Measurements from ENCODE around the gene GRIP2.

The GRIP2 gene

DNA sequence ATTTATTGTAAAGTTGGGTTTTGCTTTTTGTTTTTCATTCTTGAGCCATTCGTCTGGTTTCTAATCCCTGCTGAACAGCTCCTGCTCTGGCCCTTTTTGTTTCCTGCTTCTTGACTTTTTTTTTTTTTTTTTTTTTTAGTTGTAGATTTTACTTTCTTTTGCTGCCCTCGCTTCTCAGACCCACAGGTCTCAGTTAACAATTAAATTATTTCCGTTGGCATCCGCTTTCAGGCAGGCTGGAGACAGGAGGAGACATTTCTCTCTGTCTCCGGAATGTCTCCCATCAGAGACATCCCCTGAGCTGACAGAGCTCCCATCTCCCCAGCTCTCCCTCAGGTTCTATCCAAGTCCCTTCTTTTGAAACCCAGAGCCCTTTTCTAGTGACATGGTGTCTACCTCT, 69.1 kb downstream of the GRIP2 start:
- TF ChIP-seq, protein P1, sequence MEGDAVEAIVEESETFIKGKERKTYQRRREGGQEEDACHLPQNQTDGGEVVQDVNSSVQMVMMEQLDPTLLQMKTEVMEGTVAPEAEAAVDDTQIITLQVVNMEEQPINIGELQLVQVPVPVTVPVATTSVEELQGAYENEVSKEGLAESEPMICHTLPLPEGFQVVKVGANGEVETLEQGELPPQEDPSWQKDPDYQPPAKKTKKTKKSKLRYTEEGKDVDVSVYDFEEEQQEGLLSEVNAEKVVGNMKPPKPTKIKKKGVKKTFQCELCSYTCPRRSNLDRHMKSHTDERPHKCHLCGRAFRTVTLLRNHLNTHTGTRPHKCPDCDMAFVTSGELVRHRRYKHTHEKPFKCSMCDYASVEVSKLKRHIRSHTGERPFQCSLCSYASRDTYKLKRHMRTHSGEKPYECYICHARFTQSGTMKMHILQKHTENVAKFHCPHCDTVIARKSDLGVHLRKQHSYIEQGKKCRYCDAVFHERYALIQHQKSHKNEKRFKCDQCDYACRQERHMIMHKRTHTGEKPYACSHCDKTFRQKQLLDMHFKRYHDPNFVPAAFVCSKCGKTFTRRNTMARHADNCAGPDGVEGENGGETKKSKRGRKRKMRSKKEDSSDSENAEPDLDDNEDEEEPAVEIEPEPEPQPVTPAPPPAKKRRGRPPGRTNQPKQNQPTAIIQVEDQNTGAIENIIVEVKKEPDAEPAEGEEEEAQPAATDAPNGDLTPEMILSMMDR (IDR thresholded peaks at IDR 0.05; ENCODE audit: low read depth, low read length) = no peak
- H3K4me3 ChIP-seq (replicated peaks in 1 of 2; ENCODE audit: low read depth in 2 of 2, low read length in 2 of 2) = no peak overlapping the region
- DNase-seq (ENCODE audit: low read depth in 2 of 2) = no peak

DNA sequence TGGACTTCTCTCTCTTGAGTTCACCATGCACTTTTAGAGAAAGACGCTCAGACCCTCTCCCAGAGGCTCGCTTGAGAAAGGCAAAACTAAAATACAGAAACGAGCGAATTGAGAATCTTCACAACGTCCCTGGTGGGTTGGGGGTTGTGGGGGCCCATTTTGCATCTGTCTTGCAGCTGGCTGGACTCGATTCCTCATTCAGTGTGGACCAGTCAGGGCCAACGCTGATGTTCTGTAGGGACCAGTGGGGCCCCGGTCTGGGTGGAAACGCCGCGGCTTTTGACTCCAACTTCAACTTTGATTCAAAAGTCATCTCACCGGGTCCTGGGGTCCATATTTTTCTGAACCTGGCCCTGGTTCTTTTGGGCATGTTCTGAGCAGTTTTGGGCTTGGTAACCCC, 69.7 kb downstream of the GRIP2 start:
- TF ChIP-seq, protein P1 (IDR thresholded peaks at IDR 0.05; ENCODE audit: low read depth, low read length) = no peak
- no peak for DNase-seq (ENCODE audit: low read depth in 2 of 2)
- no peak overlapping the region for H3K4me3 ChIP-seq (replicated peaks in 1 of 2; ENCODE audit: low read depth in 2 of 2, low read length in 2 of 2)

DNA sequence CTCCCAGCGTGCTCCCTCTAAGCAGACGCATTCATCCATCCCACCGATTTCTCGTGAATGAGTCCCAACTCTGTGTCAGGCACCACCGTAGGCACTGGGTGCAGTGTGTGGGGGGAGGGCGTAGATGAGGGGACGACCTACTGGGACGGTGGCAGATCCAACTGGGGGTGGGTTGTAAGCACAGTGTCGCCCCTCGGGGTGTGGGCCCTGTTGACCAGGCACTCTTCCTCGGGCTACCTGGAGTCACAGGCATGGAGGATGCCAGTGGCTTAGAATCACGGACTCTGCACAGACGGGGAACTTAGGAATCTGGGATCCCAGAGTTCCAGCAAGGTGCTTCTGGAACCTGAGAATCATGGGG, 71.5 kb downstream of the GRIP2 start:
- TF ChIP-seq, protein P1 (IDR thresholded peaks at IDR 0.05; ENCODE audit: low read depth, low read length) = no peak
- H3K4me3 ChIP-seq (replicated peaks in 1 of 2; ENCODE audit: low read depth in 2 of 2, low read length in 2 of 2) = no peak overlapping the region

DNA sequence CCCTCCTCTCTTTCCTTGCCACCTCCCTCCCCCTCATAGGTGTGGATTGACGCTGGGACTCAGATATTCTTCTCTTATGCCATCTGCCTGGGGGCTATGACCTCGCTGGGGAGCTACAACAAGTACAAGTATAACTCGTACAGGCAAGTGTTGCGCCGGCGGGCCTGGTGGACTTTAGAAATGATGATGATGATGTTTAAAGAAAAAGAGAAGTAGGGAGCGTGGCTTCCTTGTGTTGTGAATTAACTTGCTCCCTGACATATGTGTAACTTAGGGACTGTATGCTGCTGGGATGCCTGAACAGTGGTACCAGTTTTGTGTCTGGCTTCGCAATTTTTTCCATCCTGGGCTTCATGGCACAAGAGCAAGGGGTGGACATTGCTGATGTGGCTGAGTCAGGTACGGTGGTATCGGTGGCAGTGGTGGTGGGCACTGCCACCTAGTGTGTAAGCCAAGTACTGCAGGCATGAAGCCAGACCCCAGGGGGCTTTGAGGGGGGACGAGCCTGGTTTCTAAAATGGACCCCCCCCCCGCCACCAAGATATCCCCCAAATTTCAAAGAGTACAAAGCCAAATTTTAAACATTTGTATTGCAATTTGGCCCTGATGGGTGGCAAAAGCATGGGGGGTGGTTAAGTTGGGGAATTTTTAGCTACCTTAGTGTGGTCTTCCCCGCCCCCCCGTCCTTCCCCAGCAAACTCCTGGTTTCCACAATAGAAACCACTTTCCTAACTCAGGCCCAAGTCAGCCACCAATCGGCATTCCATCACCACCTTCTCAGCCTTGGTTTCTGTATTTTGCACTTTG, 72.1 kb downstream of the GRIP2 start:
- no peak overlapping the region for H3K4me3 ChIP-seq (replicated peaks in 1 of 2; ENCODE audit: low read depth in 2 of 2, low read length in 2 of 2)
- TF ChIP-seq, protein P1 (IDR thresholded peaks at IDR 0.05; ENCODE audit: low read depth, low read length) = peak; percentile 89
- peak; percentile 48 to 54 for DNase-seq (ENCODE audit: low read depth in 2 of 2)

More for the DNA sequence above, 71.5 kb downstream of the GRIP2 start:
- no peak for DNase-seq (ENCODE audit: low read depth in 2 of 2)

DNA sequence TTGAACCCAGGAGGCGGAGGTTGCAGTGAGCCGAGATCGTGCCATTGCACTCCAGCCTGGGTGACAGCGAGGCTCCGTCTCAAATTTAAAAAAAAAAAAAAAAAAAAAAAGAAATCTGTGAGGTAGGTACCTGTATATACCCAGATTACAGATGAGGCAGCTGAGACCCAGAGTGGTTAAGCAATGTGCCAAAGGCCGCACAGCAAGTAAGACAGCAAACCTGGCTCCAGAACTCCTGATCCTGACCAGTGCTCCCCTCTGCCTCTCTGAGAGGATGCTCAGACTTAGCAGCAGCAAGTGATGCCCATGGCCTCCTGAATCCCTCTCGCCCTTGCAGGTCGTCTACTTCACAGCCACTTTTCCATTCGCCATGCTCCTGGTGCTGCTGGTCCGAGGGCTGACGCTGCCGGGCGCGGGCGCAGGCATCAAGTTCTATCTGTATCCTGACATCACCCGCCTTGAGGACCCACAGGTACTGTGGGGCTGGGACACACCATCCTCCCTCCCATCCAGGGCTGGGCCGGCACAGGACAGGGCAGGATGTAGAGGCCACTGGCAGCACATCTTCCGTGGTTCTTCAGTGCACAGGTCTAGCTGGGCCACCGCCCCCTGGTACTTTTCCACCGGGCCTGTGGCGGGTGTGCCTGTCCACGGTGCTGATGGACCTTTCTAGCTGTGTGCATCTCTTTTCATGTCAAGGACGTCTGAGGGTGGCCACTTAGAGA, 73.8 kb downstream of the GRIP2 start:
- TF ChIP-seq, protein P1 (IDR thresholded peaks at IDR 0.05; ENCODE audit: low read depth, low read length) = no peak
- no peak overlapping the region for H3K4me3 ChIP-seq (replicated peaks in 1 of 2; ENCODE audit: low read depth in 2 of 2, low read length in 2 of 2)
- DNase-seq (ENCODE audit: low read depth in 2 of 2) = no peak

DNA sequence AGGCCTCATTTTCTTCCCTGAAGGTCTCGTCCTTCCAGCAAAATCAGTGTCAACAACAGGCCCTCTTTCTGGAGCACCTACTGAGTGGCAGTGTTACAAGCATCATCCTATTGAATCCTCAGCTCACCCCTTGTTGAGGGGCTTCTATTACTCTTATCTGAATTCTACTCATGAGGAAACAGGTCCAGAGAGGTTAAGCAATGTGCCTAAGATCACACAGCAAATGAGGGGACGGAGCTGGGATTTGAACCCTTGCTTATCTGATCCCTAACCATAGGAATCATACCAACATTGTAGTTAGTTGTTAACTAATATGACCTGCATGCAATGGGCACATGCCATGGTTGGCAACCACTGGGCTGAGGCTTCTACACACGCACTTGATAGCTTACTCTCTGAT, 74.7 kb downstream of the GRIP2 start:
- no peak overlapping the region for H3K4me3 ChIP-seq (replicated peaks in 1 of 2; ENCODE audit: low read depth in 2 of 2, low read length in 2 of 2)
- TF ChIP-seq, protein P1 (IDR thresholded peaks at IDR 0.05; ENCODE audit: low read depth, low read length) = no peak
- DNase-seq (ENCODE audit: low read depth in 2 of 2) = no peak
